ENCODE measurements around the gene HIRIP3.

DNA sequence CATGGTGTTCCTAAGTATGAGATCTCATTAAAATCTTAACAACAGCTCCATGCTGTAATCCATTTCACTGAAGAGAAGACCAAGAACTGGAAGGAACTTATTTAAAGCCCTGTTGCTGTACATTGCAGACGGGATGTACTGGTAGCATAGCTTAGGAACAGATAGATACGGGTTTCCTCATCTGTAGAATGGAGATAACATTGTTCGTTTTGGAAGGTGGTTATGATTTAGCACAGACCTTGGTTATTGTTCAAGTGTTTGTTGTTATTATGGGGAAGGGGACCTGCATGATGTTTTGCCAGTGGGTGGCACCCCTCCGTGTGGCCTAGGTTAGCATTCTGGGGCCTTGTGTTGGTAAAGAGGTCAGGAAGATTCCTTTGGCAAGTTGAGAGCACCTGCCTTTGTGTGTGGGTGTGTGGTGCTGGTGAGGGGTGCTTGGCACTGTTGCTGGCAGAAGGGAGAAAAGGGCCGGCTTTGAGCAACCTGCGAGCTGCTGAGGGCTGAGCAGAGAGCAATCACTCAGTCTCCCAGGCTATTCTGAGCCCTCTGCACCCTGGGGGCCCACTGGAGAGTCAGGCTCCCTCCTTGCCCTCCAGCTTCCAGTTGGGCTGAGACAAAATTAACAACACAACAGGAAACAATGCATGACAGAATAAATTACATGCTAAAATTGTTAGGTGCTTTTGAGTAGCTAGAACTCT lies 19.5 kb downstream of the HIRIP3 start:
- TF ChIP-seq, protein P1, sequence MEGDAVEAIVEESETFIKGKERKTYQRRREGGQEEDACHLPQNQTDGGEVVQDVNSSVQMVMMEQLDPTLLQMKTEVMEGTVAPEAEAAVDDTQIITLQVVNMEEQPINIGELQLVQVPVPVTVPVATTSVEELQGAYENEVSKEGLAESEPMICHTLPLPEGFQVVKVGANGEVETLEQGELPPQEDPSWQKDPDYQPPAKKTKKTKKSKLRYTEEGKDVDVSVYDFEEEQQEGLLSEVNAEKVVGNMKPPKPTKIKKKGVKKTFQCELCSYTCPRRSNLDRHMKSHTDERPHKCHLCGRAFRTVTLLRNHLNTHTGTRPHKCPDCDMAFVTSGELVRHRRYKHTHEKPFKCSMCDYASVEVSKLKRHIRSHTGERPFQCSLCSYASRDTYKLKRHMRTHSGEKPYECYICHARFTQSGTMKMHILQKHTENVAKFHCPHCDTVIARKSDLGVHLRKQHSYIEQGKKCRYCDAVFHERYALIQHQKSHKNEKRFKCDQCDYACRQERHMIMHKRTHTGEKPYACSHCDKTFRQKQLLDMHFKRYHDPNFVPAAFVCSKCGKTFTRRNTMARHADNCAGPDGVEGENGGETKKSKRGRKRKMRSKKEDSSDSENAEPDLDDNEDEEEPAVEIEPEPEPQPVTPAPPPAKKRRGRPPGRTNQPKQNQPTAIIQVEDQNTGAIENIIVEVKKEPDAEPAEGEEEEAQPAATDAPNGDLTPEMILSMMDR (IDR thresholded peaks at IDR 0.05): no peak
- TF ChIP-seq, protein P2, sequence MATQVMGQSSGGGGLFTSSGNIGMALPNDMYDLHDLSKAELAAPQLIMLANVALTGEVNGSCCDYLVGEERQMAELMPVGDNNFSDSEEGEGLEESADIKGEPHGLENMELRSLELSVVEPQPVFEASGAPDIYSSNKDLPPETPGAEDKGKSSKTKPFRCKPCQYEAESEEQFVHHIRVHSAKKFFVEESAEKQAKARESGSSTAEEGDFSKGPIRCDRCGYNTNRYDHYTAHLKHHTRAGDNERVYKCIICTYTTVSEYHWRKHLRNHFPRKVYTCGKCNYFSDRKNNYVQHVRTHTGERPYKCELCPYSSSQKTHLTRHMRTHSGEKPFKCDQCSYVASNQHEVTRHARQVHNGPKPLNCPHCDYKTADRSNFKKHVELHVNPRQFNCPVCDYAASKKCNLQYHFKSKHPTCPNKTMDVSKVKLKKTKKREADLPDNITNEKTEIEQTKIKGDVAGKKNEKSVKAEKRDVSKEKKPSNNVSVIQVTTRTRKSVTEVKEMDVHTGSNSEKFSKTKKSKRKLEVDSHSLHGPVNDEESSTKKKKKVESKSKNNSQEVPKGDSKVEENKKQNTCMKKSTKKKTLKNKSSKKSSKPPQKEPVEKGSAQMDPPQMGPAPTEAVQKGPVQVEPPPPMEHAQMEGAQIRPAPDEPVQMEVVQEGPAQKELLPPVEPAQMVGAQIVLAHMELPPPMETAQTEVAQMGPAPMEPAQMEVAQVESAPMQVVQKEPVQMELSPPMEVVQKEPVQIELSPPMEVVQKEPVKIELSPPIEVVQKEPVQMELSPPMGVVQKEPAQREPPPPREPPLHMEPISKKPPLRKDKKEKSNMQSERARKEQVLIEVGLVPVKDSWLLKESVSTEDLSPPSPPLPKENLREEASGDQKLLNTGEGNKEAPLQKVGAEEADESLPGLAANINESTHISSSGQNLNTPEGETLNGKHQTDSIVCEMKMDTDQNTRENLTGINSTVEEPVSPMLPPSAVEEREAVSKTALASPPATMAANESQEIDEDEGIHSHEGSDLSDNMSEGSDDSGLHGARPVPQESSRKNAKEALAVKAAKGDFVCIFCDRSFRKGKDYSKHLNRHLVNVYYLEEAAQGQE (IDR thresholded peaks at IDR 0.05; ENCODE audit: insufficient read depth in 1 of 2, low read depth in 2 of 2, low read length in 1 of 2): no peak
- TF ChIP-seq TCF7L2 (IDR thresholded peaks at IDR 0.05; ENCODE audit: low read depth, low read length) (no peak), POLR2AphosphoS5 (IDR thresholded peaks at IDR 0.05; ENCODE audit: low read depth, low read length) (no peak), SIN3A (IDR thresholded peaks at IDR 0.05; ENCODE audit: borderline replicate concordance, insufficient read depth, low read depth, low read length) (no peak)

Measured in Panc1 (cell line).